Sciatic nerve (tissue), 2 donors: Measurements from ENCODE around the gene TELO2. TPM values are rescaled to one million over a fixed set of nuclear protein-coding genes. Genes with fewer than 3 reads are reported as not detected.

Experiments
- ATAC-seq: fragments of 200-7000 bp; cut with Tn5 transposase; one replicate; pipeline ENCODE4 v1.9.1; 2020; ENCODE audit warnings: mild to moderate bottlenecking, moderate library complexity
- DNase-seq: peaks from one replicate; pipeline ENCODE4 v3.0.0-alpha.2; 2020; ENCODE audit warnings: low spot score
- intact Hi-C: fragments of 100-400 bp; cut with DNase I; formaldehyde crosslinking; loops from one replicate; pipeline ENCODE4 v1.14.2; 2022
- total RNA-seq: library from RNA; stranded (reverse); fragmentation: NEBNext Ultra II Directional; extraction: Animal tissue kit (Norgen Biotek cat#: 25700); gene quantifications from one replicate; pipeline ENCODE4 v1.2.1, GENCODE V29; 2021
- donor health status: DM: no; HTN: no; CAD: no.
- donor health status: DM: no; HTN: no; CAD: no.

Gene TELO2
- total RNA-seq, 1 donor from 2014 or later, result 27.9 TPM

- DNase-seq (no peak), ATAC-seq (no peak)
- intact Hi-C loops, result no loop called here
Observed at GRCh38 chr16:1541293-1542165, 48.4 kb downstream of the TELO2 start.

GRCh38 chr16:1542166-1542500 is 49.0 kb downstream of the TELO2 start:
- DNase-seq (no peak), ATAC-seq (no peak)
- intact Hi-C loops, result no loop called here

DNA sequence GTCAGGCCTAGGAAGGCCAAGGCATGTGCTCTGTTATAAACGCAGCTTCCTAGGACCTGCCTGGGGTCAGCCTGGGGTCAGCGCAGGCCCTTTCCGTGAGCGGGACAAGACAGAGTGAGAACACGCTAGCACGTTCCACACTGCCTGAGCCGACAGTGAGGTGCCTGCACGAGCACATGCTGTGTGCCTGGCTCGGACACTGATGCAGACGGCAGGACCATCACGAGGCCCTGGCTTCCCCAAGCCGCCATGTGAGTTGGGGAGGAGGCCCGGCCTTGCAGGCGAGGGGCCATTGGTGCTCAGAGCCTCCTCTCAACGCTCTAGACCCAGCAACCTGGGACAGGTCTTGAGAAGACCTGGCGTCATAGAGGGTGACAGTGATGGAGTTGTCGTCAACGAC is 49.4 kb downstream of the TELO2 start:
- ATAC-seq, result no peak
- intact Hi-C loops, result no loop called here

GRCh38 chr16:1543085-1543896 is 50.1 kb downstream of the TELO2 start:
- intact Hi-C loops, result no loop called here
- DNase-seq, result no peak
- peak; percentile 56 for ATAC-seq

More for the DNA sequence above, 49.4 kb downstream of the TELO2 start:
- DNase-seq, result no peak

GRCh38 chr16:1545044-1546040 is 52.2 kb downstream of the TELO2 start:
- ATAC-seq (peak; percentile 14), DNase-seq (no peak)
- intact Hi-C loops, result no loop called here

DNA sequence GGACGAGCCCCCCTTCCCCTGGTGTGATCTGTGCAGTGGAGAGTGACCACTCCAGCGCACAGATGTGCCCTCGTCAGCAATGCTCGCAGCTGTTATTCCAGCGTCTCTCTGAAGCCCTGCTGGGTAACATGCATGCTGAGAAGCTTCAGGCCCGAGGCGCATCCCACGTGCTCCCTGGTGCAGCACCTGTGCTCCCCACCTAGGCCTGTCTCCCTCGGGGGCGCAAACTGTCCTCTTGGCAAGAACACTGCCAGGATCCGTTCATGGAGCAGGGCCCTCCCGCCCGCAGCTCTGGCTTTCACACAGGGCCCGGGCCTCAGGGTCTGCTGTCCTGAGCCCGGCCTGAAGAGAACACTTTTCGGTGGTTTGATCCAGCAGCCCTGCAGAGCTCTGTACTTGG is 53.3 kb downstream of the TELO2 start:
- no peak for DNase-seq
- no peak for ATAC-seq
- intact Hi-C loops, result no loop called here

- DNase-seq (no peak), ATAC-seq (peak; percentile 73)
- intact Hi-C loops, result no loop called here
Observed at GRCh38 chr16:1548233-1548632, 55.1 kb downstream of the TELO2 start.

GRCh38 chr16:1548727-1549126 is 55.6 kb downstream of the TELO2 start:
- ATAC-seq (no peak), DNase-seq (no peak)
- intact Hi-C loops, result no loop called here

DNA sequence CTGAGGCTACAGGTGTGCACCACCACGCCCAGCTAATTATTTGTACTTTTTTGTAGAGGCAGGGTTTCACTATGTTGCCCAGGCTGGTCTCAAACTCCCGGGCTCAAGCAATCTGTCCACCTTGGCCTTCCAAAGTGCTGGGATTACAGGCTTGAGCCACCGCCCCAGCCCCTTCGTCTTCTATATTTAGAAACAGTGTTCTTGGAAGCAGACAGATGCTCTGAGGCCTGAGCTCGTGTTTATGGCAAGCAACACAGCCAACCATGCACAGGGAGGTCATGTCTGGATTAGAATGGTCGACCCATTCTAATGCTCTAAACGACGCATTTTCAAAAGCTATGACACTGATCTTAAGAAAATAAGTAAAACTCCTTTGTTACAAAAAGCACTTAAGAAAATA is 56.9 kb downstream of the TELO2 start:
- DNase-seq (no peak), ATAC-seq (no peak)
- intact Hi-C loops, result no loop called here

DNA sequence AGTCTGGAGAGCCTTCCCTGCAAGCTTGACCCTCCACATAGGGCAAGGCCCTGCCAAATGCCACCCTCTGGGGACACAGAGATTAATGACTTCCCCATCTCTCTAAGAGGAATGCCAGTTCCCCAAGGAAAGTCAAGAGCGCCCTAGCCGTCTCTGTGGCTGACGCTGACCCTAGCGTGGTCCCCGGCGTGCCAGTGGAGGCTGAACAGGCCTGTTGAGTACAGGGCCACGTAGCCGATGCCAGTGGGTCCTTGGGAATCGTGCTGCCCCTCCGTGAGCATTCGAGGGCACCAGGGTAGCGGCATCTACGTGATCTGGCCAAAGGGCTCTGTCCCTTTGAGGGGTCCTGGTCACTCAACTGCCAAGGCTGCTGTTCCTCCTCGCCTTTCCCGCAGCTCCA is 57.5 kb downstream of the TELO2 start:
- no peak for DNase-seq
- ATAC-seq, result no peak
- intact Hi-C loops, result no loop called here

DNA sequence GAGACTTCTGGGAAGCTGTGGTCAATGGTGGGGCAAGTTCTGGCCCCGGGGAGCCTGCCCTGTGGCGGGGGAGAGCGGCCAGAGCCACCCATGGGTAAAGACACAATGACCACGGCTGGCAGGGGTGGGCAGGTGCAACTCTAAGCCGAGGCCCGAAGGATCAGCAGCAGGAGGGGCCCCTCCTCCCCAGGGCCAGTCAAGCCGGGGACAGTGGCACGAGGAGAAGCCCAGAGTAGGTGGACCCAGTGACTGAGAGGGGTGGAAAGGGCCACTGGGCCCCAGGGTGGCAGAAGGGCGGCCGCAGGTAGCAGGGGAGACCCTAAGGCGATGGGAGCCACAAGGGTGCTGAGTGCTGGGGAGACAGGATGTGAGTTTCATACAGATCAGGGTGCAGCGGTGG is 58.0 kb downstream of the TELO2 start:
- intact Hi-C loops, result no loop called here
- DNase-seq (peak; percentile 47), ATAC-seq (no peak)

GRCh38 chr16:1552129-1552528 is 59.0 kb downstream of the TELO2 start:
- DNase-seq, result no peak
- ATAC-seq, result no peak
- intact Hi-C loops, result no loop called here

DNA sequence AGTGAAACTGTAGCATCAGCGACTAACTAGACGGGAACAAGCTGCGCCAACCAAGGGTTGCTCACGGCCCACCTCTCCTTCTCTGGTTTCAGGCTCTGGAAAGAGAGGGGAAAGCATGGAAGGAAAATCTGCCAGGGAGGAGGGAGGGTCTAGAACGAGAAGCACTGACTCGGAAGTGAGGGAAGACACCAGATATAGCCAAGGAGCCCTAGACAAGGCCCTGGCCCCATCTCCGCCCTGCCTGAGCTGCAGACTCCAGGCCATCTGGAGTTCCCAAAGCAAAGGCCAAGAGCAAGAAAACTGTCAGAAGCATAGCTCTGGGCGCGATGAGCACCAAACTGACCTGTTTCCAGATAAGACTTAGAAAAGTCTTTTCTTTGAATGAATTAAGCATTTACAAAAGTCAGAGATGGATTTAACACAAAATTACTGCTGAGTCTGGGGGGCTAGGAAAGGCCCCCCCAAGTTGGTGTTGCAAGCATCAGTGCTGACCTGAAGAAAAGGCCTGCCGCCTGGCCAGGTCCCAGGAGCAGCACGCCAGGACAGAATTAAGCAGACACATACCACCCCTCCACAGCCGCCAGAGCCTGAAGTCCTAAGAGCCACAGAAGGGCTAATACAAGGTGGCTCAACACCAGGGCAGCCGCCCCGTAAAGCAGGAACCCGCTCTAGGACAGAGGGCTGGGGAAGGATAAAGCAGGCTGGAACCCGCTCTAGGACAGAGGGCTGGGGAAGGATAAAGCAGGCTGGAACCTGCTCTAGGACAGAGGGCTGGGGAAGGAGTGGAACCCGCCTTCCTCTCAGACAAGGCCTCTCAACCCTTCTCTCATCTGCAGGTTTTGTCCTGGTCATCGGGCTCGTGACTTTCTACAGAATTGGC is 61.0 kb downstream of the TELO2 start:
- DNase-seq (no peak), ATAC-seq (no peak)
- intact Hi-C loops, result no loop called here

GRCh38 chr16:1554826-1555445 is 61.8 kb downstream of the TELO2 start:
- ATAC-seq, result no peak
- peak; percentile 40 for DNase-seq
- intact Hi-C loops, result no loop called here

DNA sequence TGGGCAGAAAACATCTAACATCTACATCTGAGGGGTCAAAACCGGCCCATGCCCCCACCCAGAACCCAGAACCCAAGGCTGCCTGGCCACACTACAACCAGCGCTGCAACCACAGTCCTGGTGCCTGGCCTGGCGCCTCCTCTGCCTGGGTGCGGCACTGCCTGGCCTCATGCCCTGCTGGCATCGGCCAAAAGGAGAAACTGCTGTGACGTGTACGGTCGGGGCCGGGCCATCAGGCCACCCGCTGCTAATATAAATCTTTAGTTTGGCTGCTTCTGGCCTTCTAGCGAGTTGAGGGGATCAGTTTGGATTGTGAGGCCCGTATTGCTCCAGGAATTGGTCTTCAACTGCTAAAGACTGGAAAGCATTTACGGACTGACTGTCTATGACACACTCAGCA is 63.1 kb downstream of the TELO2 start:
- DNase-seq (no peak), ATAC-seq (no peak)
- intact Hi-C loops, result no loop called here

DNA sequence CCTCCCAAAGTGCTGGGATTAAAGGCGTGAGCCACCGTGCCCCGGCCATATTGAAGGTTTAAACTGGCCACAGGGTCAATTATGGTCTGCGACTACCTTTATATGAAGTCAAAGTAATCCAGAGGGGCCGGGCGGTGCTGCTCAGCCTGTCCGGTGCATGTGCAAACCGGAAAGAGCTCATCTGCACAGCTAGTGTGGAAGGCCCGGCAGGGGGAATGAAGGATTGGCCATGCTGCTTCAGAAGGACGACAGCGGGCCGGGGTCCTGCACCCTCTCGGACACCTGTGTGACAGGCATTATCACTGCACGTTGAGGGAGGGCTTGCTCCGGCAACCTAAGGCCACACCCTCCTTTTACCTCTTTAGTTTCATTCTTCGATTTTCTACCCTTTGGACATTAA is 63.9 kb downstream of the TELO2 start:
- intact Hi-C loops, result no loop called here
- DNase-seq (no peak), ATAC-seq (no peak)

GRCh38 chr16:1557576-1557975 is 64.4 kb downstream of the TELO2 start:
- intact Hi-C loops, result no loop called here
- ATAC-seq, result no peak
- DNase-seq, result no peak

DNA sequence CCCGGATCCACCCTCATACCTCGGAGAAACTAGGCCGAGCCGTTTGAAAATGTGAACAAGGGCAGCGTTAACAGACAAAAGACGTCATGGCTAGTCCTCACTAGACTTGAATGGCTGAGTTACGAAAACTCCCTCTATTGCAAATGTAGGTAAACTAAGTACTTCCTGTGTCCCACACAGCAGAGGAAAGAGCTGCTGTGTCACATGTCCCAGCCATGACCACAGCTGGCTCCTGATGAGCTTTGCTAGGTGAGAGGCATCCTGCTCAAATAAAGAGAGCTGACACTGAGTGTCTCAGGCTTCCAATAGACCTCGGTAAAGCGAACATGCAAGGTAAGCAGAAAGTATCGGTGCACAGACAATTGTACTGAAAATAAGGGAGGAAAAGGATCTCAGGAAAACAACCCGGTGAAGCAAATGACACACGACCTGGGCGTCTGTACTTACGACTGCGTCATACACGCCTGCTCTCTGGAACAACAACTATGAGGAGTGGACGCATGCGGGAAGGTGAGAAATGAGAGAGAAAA is 66.4 kb downstream of the TELO2 start:
- intact Hi-C loops, result no loop called here
- ATAC-seq (no peak), DNase-seq (no peak)
